Activated T-cell treated with anti-CD3 and anti-CD28 coated beads for 24 hours (primary cell): ENCODE measurements around the gene ECT2L.
"Not testable (repeated sequence)": the region's sequence is repeated elsewhere in the genome, so short reads cannot be mapped to it uniquely, and the experiment has no call there.

Experiments
- DNase-seq: peaks from one replicate; pipeline ENCODE4 v3.0.0-alpha.2; 2020; ENCODE audit warnings: low read depth

Gene ECT2L

GRCh38 chr6:138936873-138937272 lies 141.0 kb downstream of the ECT2L start:
- DNase-seq: not testable (repeated sequence)

GRCh38 chr6:138943089-138943625 lies 147.3 kb downstream of the ECT2L start:
- no peak for DNase-seq

- DNase-seq: no peak
Observed at GRCh38 chr6:138944412-138944811, 148.5 kb downstream of the ECT2L start.

- DNase-seq: no peak
Observed at GRCh38 chr6:138945354-138945753, 149.5 kb downstream of the ECT2L start.

GRCh38 chr6:138948004-138948403 lies 152.1 kb downstream of the ECT2L start:
- DNase-seq: no peak

GRCh38 chr6:138948546-138949179 lies 152.8 kb downstream of the ECT2L start:
- DNase-seq: no peak

- no peak for DNase-seq
Observed at GRCh38 chr6:138953451-138953850, 157.6 kb downstream of the ECT2L start.
